WTC11 (cell line): ENCODE results near the gene RIPK3. TPM values are rescaled to one million over a fixed set of nuclear protein-coding genes. Genes with fewer than 3 reads are reported as not detected.

Experiments
- ATAC-seq: fragments of 200-7000 bp; cut with Tn5 transposase; 2 replicates; pipeline ENCODE4 v1.10.0; 2021; ENCODE audit warnings: mild to moderate bottlenecking, moderate library complexity
- CTCF ChIA-PET: fragments of 300-600 bp; sonication (Branson Sonifier 250); formaldehyde crosslinking; loops from one replicate; lab custom pipeline; 2021; ENCODE audit warnings: antibody characterized with exemption; lab: Charles Lee
- POLR2A ChIA-PET: fragments of 350-600 bp; sonication (Branson Sonifier 250); formaldehyde crosslinking; loops from one replicate; lab custom pipeline; 2021; ENCODE audit warnings: antibody characterized with exemption; lab: Charles Lee
- DNase-seq: peaks from one replicate; pipeline ENCODE4 v3.0.0; 2021; ENCODE audit warnings: low spot score
- H3K27ac Mint-ChIP-seq: 2 replicates; pipeline ENCODE4 v1.8.0; 2021; ENCODE audit warnings: mixed read lengths
- H3K27me3 Mint-ChIP-seq: 2 replicates; pipeline ENCODE4 v1.8.0; 2021; ENCODE audit warnings: low read depth, mild to moderate bottlenecking, moderate library complexity, mixed read lengths
- H3K36me3 Mint-ChIP-seq: 2 replicates; pipeline ENCODE4 v1.8.0; 2021; ENCODE audit warnings: mixed read lengths
- H3K4me1 Mint-ChIP-seq: 2 replicates; pipeline ENCODE4 v1.8.0; 2022; ENCODE audit warnings: mixed read lengths
- H3K4me3 Mint-ChIP-seq: 2 replicates; pipeline ENCODE4 v1.8.0; 2021; ENCODE audit warnings: mild to moderate bottlenecking, moderate library complexity, mixed read lengths
- H3K9me3 Mint-ChIP-seq: 2 replicates; pipeline ENCODE4 v1.8.0; 2021; ENCODE audit warnings: mixed read lengths
- ATF1 ChIP-seq: sonication (generic); formaldehyde crosslinking; IDR thresholded peaks from 2 replicates; pipeline ENCODE4 v1.8.1; 2023; ENCODE audit warnings: mild to moderate bottlenecking, moderate library complexity, missing genetic modification reagents
- ATF2 ChIP-seq: sonication (generic); formaldehyde crosslinking; IDR thresholded peaks from 2 replicates; pipeline ENCODE4 v1.8.1; 2022; ENCODE audit warnings: low read depth, missing genetic modification reagents, borderline replicate concordance
- ATF3 ChIP-seq: sonication (generic); formaldehyde crosslinking; conservative IDR thresholded peaks from 2 replicates; pipeline ENCODE4 v1.8.1; 2022; ENCODE audit warnings: mild to moderate bottlenecking, missing genetic modification reagents
- CREB1 ChIP-seq: sonication (generic); formaldehyde crosslinking; IDR thresholded peaks from 2 replicates; pipeline ENCODE4 v1.8.0; 2023; ENCODE audit warnings: mild to moderate bottlenecking, missing genetic modification reagents
- E2F1 ChIP-seq: sonication (generic); formaldehyde crosslinking; IDR thresholded peaks from 2 replicates; pipeline ENCODE4 v1.8.0; 2022; ENCODE audit warnings: mild to moderate bottlenecking, missing genetic modification reagents
- E2F4 ChIP-seq: sonication (generic); formaldehyde crosslinking; IDR thresholded peaks from 2 replicates; pipeline ENCODE4 v1.8.1; 2022; ENCODE audit warnings: low read depth, mild to moderate bottlenecking, moderate library complexity, missing genetic modification reagents, borderline replicate concordance
- FOXP1 ChIP-seq: sonication (generic); formaldehyde crosslinking; IDR thresholded peaks from 2 replicates; pipeline ENCODE4 v1.8.0; 2022; ENCODE audit warnings: missing genetic modification reagents, mild to moderate bottlenecking, moderate library complexity, borderline replicate concordance
- IRF1 ChIP-seq: sonication (generic); formaldehyde crosslinking; IDR thresholded peaks from 2 replicates; pipeline ENCODE4 v1.8.0; 2023; ENCODE audit warnings: missing genetic modification reagents
- NFATC4 ChIP-seq: fragments of 250-450 bp; sonication (Bioruptor Pico); IDR thresholded peaks from 2 replicates; pipeline ENCODE4 v1.9.0; 2021; ENCODE audit warnings: mild to moderate bottlenecking
- NFE2L1 ChIP-seq: sonication (generic); formaldehyde crosslinking; IDR thresholded peaks from 2 replicates; pipeline ENCODE4 v1.8.1; 2023; ENCODE audit warnings: missing genetic modification reagents
- NR2C2 ChIP-seq: sonication (generic); formaldehyde crosslinking; IDR thresholded peaks from 2 replicates; pipeline ENCODE4 v1.8.0; 2022; ENCODE audit warnings: mild to moderate bottlenecking, missing genetic modification reagents
- NR3C1 ChIP-seq: sonication (generic); formaldehyde crosslinking; conservative IDR thresholded peaks from 2 replicates; pipeline ENCODE4 v1.8.1; 2023; ENCODE audit warnings: low read depth, mild to moderate bottlenecking, missing genetic modification reagents
- PREB ChIP-seq: sonication (generic); formaldehyde crosslinking; IDR thresholded peaks from 2 replicates; pipeline ENCODE4 v1.8.1; 2022; ENCODE audit warnings: mild to moderate bottlenecking, missing genetic modification reagents, moderate library complexity, borderline replicate concordance
- SMAD4 ChIP-seq: sonication (generic); formaldehyde crosslinking; IDR thresholded peaks from 2 replicates; pipeline ENCODE4 v1.8.0; 2022; ENCODE audit warnings: mild to moderate bottlenecking, missing genetic modification reagents
- SOX15 ChIP-seq: fragments of 250-450 bp; sonication (Bioruptor Pico); IDR thresholded peaks from 2 replicates; pipeline ENCODE4 v1.9.0; 2021; ENCODE audit warnings: mild to moderate bottlenecking
- STAT6 ChIP-seq: sonication (generic); formaldehyde crosslinking; conservative IDR thresholded peaks from 2 replicates; pipeline ENCODE4 v1.8.1; 2023; ENCODE audit warnings: mild to moderate bottlenecking, low read depth, missing genetic modification reagents, moderate library complexity
- TCF7 ChIP-seq: sonication (generic); formaldehyde crosslinking; IDR thresholded peaks from 2 replicates; pipeline ENCODE4 v1.8.0; 2022; ENCODE audit warnings: mild to moderate bottlenecking, low read depth, missing genetic modification reagents, moderate library complexity
- ZBTB21 ChIP-seq: sonication (generic); formaldehyde crosslinking; IDR thresholded peaks from 2 replicates; pipeline ENCODE4 v1.8.1; 2023; ENCODE audit warnings: mild to moderate bottlenecking, missing genetic modification reagents, borderline replicate concordance
- ZMAT4 ChIP-seq: fragments of 250-450 bp; sonication (Bioruptor Pico); IDR thresholded peaks from 2 replicates; pipeline ENCODE4 v1.9.0; 2021; ENCODE audit warnings: mild to moderate bottlenecking
- ZNF232 ChIP-seq: sonication (generic); formaldehyde crosslinking; IDR thresholded peaks from 2 replicates; pipeline ENCODE4 v1.8.0; 2022; ENCODE audit warnings: mild to moderate bottlenecking, missing genetic modification reagents
- ZNF263 ChIP-seq: sonication (generic); formaldehyde crosslinking; IDR thresholded peaks from 2 replicates; pipeline ENCODE4 v1.8.1; 2022; ENCODE audit warnings: low read depth, mild to moderate bottlenecking, moderate library complexity, missing genetic modification reagents
- ZNF317 ChIP-seq: sonication (generic); formaldehyde crosslinking; IDR thresholded peaks from 2 replicates; pipeline ENCODE4 v1.8.1; 2023; ENCODE audit warnings: low read depth, mild to moderate bottlenecking, moderate library complexity, missing genetic modification reagents, borderline replicate concordance
- ZNF396 ChIP-seq: fragments of 250-450 bp; sonication (Bioruptor Pico); IDR thresholded peaks from 2 replicates; pipeline ENCODE4 v1.8.0; 2021; ENCODE audit warnings: mild to moderate bottlenecking, moderate library complexity, borderline replicate concordance
- ZNF512 ChIP-seq: sonication (generic); formaldehyde crosslinking; IDR thresholded peaks from 2 replicates; pipeline ENCODE4 v1.8.1; 2022; ENCODE audit warnings: missing genetic modification reagents, borderline replicate concordance
- total RNA-seq: library from RNA; stranded (reverse); gene quantifications from 3 replicates; pipeline ENCODE4 v1.2.3, GENCODE V29; 2021

Gene RIPK3
- total RNA-seq, 1 experiment from 2014 or later = 0.83 TPM

GRCh38 chr14:24311837-24312615, 27.8 kb downstream of the RIPK3 start (continued):
- TF ChIP-seq ATF3 (CRISPR knock-in tag) (no peak), STAT6 (CRISPR knock-in tag) (no peak), NR3C1 (no peak), IRF1 (no peak), NFE2L1 (no peak), ZNF232 (CRISPR knock-in tag) (no peak), ATF1 (no peak), E2F1 (no peak), CREB1 (CRISPR knock-in tag) (no peak), NR2C2 (CRISPR knock-in tag) (no peak), E2F4 (no peak), TCF7 (no peak), ZNF317 (CRISPR knock-in tag) (no peak), SMAD4 (no peak), ZNF396 (CRISPR knock-in tag) (no peak)

- Mint-ChIP-seq H3K4me3 (peak within 1 kb of the TSS; percentile 47), H3K4me1 (peaks cover 15% of the 10 kb centered on the region), H3K9me3 (no peaks in the 10 kb centered on the region), H3K27ac (no peak within 1 kb of the TSS), H3K36me3 (peaks cover 12% of the 10 kb centered on the region), H3K27me3 (peaks cover 44% of the 10 kb centered on the region)
- ATAC-seq = peak; percentile 68
- POLR2A ChIA-PET = interaction anchor here (0.9 to 2.0 kb wide), 3 partner anchors 11 to 68 kb away, joined by 3 to 8 read pairs (median 8); partner anchors contain the start of genes DHRS1, NOP9 and TINF2
- CTCF ChIA-PET = interaction anchor here (0.5 to 6.8 kb wide), 17 partner anchors 11 to 196 kb away, joined by 3 to 97 read pairs (median 7); partner anchors contain the start of genes ADCY4, CBLN3, DCAF11 and DHRS1
- peak; percentile 78 for DNase-seq
- TF ChIP-seq ZBTB21 (CRISPR knock-in tag) (no peak), PREB (CRISPR knock-in tag) (no peak), NFATC4 (CRISPR knock-in tag) (no peak), FOXP1 (CRISPR knock-in tag) (no peak), ATF2 (no peak), ZNF263 (no peak), SOX15 (CRISPR knock-in tag) (no peak), ZNF512 (CRISPR knock-in tag) (no peak), ZMAT4 (CRISPR knock-in tag) (no peak)
These were observed 28.9 kb downstream of the RIPK3 start, which contains the start of gene LTB4R for GRCh38 chr14:24310646-24311604. Gene LTB4R, plus strand, starts transcription at chr14:24311502. Its CDS starts 4,150 bp downstream, at chr14:24315652.
